DMS53 treated with DMSO at 0.1 percent for 48 hours (cell line): ENCODE results near the gene OR51A2.
A peak's percentile ranks its signal among the peaks of the same experiment; 100 is the strongest.
"Not testable (repeated sequence)": the region's sequence is repeated elsewhere in the genome, so short reads cannot be mapped to it uniquely, and the experiment has no call there.

ENCODE experiments used
- DNase-seq: peaks from one replicate; lab custom pipeline; 2025; ENCODE audit not compliant: unreplicated experiment; lab: John Stamatoyannopoulos, UW

OR51A2 gene

DNA sequence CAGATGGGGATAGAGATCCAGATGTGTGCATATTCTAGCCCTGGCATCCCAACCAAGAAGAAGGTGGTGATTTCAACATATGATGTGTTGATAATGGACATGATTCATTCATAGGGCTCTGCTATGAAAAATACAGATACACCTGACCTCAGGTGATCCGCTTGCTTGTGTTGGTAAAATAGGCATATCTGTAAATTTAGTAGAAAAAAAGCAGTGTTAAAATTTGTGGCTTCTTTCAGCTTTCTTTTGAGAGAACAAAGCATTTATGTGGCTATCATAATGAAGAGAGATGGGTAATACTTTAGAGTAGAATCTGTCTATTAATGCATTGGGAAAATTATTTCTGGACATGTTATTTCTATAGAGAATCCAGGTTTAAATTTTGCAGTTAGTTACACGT, at the start of gene OR51A2:
Gene OR51A2 (minus strand): TSS at position 101 of the 400 bp plus-strand sequence. CDS start 0 bp downstream, at position 101.
- DNase-seq = not testable (repeated sequence)

- DNase-seq = peak; percentile 77
Measured at GRCh38 chr11:5004424-5005274, 49.1 kb upstream of the OR51A2 start.

DNA sequence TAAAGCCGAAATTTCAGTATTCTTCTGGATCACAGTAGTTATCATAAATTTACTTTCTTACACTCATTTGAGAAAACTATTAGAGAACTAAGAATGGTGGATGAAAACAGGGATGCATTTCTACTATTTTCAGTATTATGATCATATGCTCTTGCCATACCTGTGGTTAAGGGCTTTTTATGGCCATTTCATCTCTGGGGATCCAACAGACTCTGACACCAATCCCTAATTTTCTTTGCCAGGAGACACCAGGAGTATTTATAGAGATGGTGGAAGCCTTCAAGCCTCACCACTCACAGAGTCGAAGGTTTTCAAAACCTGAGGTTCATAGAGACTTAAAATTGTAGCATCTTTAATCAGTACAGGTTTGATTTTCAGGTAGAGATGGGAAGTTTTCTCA, 39.0 kb upstream of the OR51A2 start, which contains the start of gene OR51L1:
Gene OR51L1 (plus strand): TSS at position 301 of the 400 bp plus-strand sequence. CDS start 4,132 bp downstream, outside the sequence.
- DNase-seq = no peak

GRCh38 chr11:4991060-4991459, 35.5 kb upstream of the OR51A2 start:
- DNase-seq = no peak

DNA sequence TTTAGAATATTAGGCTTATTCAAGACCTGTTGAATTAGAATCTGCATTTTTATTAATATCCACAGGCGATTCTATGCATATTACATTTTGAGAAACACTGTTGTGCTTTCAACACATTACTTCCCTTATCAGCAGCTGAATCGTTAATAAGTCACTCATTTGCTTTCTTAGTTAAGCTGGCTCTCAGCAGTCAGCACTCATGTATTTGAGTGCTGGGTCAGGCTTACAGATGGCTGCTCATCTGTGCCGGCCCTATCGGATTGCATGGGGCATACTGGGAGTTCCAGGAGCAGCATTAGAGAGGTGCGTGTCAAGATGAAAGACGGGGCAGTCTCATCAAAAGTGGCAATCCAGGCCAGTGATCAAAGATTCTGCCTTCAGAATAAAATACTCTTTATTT, 28.3 kb upstream of the OR51A2 start:
- DNase-seq = peak; percentile 76

GRCh38 chr11:4982678-4983077, 27.2 kb upstream of the OR51A2 start:
- DNase-seq = no peak

- no peak for DNase-seq
Measured at GRCh38 chr11:4979036-4979435, 23.5 kb upstream of the OR51A2 start.

GRCh38 chr11:4975436-4975835, 19.9 kb upstream of the OR51A2 start:
- no peak for DNase-seq

DNA sequence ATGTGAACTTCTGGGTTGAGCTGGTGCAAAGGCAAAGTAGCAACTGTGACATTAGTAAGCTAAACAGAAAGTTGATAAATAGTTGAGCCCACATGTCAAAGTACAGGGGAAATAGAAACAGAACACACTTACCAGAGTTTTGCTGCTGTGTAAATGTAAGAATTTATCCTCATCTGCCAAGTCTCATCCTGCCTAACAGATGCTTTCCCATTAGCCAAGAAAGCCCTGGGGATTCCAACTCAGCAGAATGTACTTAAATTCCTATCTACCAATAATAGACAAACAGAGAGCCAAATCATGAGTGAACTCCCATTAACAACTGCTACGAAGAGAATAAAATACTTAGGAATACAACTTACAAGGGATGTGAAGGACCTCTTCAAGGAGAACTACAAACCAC, 7.3 kb upstream of the OR51A2 start:
- no peak for DNase-seq

GRCh38 chr11:4960877-4961276, 5.4 kb upstream of the OR51A2 start:
- DNase-seq = peak; percentile 35

DNA sequence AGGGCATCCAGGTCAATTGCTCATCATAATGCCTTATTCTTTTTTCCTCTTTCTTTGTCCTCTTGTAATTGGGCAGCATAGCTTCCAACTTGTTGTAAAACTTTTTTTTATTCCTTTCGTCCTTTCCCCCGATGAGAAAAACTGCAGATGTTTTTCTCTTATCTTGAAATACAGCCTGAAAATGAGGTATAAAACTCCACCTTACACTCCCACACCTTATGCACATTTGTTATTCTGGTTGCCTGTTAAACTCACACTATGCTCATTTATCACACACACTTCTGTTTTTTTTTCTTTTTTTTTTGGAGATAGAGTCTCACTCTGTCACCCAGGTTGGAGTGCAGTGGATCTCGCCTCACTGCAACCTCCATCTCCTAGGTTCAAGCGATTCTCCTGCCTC, 1.9 kb upstream of the OR51A2 start:
- no peak for DNase-seq

- no peak for DNase-seq
Measured at GRCh38 chr11:4947505-4947904, 8.0 kb downstream of the OR51A2 start, which contains the start of gene OR51A4. TSS of gene OR51A4 (minus strand) at chr11:4947605. CDS start at chr11:4947100, 505 bp downstream.

DNA sequence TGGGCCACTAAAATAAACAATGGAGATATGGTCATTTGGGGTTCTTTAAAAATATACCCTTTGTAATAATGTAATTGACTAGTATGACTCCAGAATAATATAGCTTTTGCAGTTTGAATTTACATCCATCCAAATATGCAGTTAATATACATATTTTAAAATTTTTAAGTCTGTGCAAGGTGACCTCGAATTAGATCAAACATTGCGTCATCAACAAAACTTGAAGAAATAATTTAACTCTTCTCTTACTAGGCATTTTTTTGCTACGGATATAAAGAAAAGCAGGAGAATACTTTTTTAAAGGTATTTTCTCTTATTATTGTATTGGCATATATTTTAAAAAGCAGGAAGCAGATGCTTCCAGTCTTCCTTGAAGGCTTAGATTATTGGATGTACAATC, 18.8 kb downstream of the OR51A2 start:
- DNase-seq = no peak

- DNase-seq = peak; percentile 96
Measured at GRCh38 chr11:4932751-4933150, 22.8 kb downstream of the OR51A2 start.

DNA sequence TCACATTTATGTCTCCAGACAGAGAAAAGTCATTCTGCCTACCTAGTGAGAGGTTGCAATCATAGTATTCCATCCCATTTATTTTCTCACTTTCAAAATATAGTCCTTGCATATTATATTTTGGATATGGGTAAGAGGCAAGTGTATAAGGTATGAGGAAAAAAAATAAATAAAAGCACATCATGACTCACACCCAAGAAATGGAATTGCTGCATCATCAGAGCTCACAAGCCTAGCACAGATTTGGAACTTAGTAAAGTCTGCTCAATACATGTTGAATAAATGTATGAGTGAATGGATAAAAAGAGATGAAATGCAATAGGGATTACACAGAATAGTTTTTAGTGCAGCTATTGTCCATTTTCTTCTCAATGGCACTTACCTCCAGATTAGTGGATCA, 28.9 kb downstream of the OR51A2 start:
- no peak for DNase-seq

- no peak for DNase-seq
Measured at GRCh38 chr11:4924239-4924638, 31.3 kb downstream of the OR51A2 start, which contains the start of gene OR51G1. TSS of gene OR51G1 (minus strand) at chr11:4924339. CDS start at chr11:4924339, 0 bp downstream.

DNA sequence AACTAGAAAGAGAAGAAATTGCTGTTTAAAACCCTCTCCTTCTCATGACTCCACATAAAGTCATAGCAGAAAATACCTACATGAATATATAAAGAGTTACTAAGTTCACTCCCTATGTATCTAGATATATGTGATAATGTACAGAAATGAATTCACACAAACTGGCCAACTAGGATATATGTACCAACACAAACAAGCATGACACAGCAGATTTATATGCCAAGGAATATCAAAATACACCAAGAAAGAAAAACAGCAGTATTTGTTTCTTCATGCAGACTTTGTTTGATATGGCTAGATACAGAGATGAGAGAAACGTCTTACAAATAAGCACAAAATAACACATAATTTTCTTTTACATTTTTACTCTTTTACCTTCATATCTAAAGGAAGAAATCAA, 33.2 kb downstream of the OR51A2 start:
- no peak for DNase-seq

DNA sequence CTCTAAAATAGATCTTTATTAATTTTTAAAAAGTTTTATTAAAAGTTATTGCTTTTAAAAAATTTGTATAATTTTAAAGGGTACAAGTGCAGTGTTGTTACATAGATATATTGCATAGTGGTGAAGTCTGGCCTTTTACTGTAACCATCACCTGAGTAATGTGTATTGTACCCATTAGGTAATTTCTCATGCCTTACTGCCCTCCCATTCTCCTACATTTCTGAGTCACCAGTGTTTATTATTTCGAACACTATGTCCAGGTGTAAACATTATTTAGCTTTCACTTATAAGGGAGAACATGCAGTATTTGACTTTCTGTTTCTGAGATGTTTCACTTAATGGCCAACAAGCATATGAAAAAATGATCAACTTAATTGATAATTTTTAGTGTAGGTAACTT, 33.7 kb downstream of the OR51A2 start:
- peak; percentile 91 for DNase-seq

GRCh38 chr11:4919250-4919649, 36.3 kb downstream of the OR51A2 start, which contains the start of gene OR51G2:
TSS of gene OR51G2 (minus strand) at chr11:4919350. CDS start at chr11:4915663, 3,687 bp downstream.
- no peak for DNase-seq

DNA sequence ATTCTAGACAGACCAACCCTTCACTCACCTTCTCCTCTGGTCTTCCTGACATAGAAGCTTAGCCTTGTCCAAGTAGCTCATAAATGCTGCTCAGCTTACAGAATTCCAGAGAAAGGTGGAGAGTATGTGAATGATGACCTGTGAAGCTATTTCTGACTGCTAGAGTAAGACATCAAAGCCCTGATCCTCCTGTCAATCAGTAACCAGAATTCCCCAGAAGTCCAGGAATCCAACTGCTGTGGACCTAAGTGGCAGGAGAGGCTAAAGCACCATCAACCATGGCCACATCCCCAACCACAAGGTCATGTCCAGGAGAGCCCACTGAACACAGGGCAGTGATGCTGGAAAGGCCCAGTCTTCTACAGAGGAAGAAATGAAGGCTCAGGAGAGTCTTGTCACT, 38.9 kb downstream of the OR51A2 start:
- DNase-seq = peak; percentile 53
